Glutamatergic neuron (in vitro differentiated cells): ENCODE measurements around the gene CYP2W1. TPM values are rescaled to one million over a fixed set of nuclear protein-coding genes. Genes with fewer than 3 reads are reported as not detected.
"Not testable (repeated sequence)": the region's sequence is repeated elsewhere in the genome, so short reads cannot be mapped to it uniquely, and the experiment has no call there.

Source experiments
- DNase-seq: peaks from one replicate; pipeline ENCODE4 v3.0.0; 2022
- H3K27ac Mint-ChIP-seq: one replicate; pipeline ENCODE4 v1.8.0; 2020; ENCODE audit warnings: mild to moderate bottlenecking, mixed read lengths, inconsistent platforms; ENCODE audit not compliant: unreplicated experiment
- H3K27me3 Mint-ChIP-seq: one replicate; pipeline ENCODE4 v1.8.0; 2020; ENCODE audit warnings: mild to moderate bottlenecking, moderate library complexity, mixed read lengths, inconsistent platforms; ENCODE audit not compliant: unreplicated experiment
- H3K36me3 Mint-ChIP-seq: one replicate; pipeline ENCODE4 v1.8.0; 2020; ENCODE audit warnings: mild to moderate bottlenecking, mixed read lengths, inconsistent platforms; ENCODE audit not compliant: unreplicated experiment
- H3K4me1 Mint-ChIP-seq: one replicate; pipeline ENCODE4 v1.8.0; 2020; ENCODE audit warnings: mild to moderate bottlenecking, low read depth, mixed read lengths, inconsistent platforms; ENCODE audit not compliant: unreplicated experiment
- H3K4me3 Mint-ChIP-seq: one replicate; pipeline ENCODE4 v1.8.0; 2020; ENCODE audit warnings: mild to moderate bottlenecking, mixed read lengths, inconsistent platforms; ENCODE audit not compliant: unreplicated experiment
- H3K9me3 Mint-ChIP-seq: one replicate; pipeline ENCODE4 v1.8.0; 2020; ENCODE audit warnings: mild to moderate bottlenecking, moderate library complexity, mixed read lengths, inconsistent platforms; ENCODE audit not compliant: unreplicated experiment
- CTCF ChIP-seq: fragments of 200-600 bp; sonication (generic); IDR thresholded peaks from one replicate; pipeline ENCODE4 v1.5.0; 2021; ENCODE audit not compliant: partially characterized antibody, unreplicated experiment
- total RNA-seq: library from RNA; stranded (reverse); fragmentation: NEBNext Ultra II Directional; extraction: Animal tissue kit (Norgen Biotek cat#: 25700); gene quantifications from one replicate; pipeline ENCODE4 v1.2.1, GENCODE V29; 2021; ENCODE audit not compliant: unreplicated experiment

The CYP2W1 gene
- total RNA-seq, 1 donor from 2014 or later, result 1.3 TPM

- peaks cover 23% of the 10 kb centered on the region for H3K9me3 Mint-ChIP-seq
- TF ChIP-seq CTCF, result no peak
- DNase-seq, result no peak
- H3K27me3 Mint-ChIP-seq, result peaks cover 11% of the 10 kb centered on the region
- peaks cover 18% of the 10 kb centered on the region for H3K4me1 Mint-ChIP-seq
- H3K27ac Mint-ChIP-seq, result no peak overlapping the region
- peaks cover 13% of the 10 kb centered on the region for H3K36me3 Mint-ChIP-seq
- no peak overlapping the region for H3K4me3 Mint-ChIP-seq
Measured at GRCh38 chr7:1030444-1031070, 47.6 kb downstream of the CYP2W1 start.

DNA sequence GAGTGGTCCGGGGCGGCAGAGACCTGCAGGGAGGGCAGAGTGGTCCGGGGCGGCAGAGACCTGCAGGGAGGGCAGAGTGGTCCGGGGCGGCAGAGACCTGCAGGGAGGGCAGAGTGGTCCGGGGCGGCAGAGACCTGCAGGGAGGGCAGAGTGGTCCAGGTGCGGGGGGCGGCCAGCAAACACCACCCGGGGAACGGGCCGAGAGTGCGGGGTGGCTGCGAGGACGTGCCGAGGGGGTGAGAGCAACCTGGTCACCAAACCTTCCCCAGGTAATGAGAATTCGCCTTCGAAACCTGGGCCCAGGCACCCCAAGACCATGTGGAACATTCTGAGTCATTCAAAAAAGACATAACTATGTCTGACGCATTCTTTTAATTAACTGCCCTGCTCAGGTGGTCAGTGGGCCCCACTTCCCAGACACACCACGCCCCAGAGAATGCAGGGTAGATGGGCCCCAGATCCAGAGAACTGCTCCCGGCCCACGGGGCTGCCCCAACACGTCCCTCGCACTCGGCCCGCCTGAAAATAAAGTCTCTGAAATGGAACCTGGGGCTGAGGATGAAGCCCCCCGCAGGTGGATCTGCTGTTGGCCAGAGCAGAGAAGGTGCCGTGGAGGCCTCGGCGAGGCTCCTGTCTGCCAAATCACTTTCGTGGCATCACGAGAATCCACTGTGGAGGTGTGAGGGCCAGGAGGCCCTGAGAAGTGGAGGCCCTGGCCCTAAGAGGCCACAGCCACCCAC is 48.9 kb downstream of the CYP2W1 start:
- Mint-ChIP-seq H3K36me3 (peaks cover 21% of the 10 kb centered on the region), H3K27ac (no peak overlapping the region), H3K9me3 (peaks cover 24% of the 10 kb centered on the region), H3K4me3 (no peak overlapping the region), H3K4me1 (peaks cover 9% of the 10 kb centered on the region), H3K27me3 (peaks cover 10% of the 10 kb centered on the region)
- DNase-seq, result no peak
- TF ChIP-seq CTCF, result no peak

GRCh38 chr7:1032536-1033181 is 49.7 kb downstream of the CYP2W1 start:
- H3K9me3 Mint-ChIP-seq, result peaks cover 23% of the 10 kb centered on the region

DNA sequence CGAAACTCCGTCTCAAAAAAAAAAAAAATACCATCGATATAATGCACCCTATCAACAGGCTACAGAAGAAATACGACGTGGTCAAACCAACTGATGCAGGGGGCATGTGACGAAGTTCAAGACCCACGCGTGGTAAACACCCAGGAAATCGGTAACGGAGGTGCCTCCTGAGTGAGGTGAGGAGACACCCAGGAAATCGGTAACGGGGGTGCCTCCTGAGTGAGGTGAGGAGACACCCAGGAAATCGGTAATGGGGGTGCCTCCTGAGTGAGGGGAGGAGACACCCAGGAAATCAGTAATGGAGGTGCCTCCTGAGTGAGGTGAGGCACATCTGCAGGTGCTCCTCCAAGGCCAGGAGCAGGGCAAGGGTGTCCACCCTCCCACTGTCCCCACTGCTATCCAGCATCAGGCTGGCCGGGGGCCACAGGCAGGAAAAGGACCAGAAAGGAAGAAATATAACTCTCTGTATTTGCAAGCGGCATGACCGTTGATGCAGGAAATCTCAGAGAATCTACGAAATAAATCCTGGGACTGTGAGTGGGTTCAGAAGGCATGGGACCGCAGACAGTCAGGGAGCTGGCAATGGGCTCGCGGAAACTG is 50.7 kb downstream of the CYP2W1 start:
- Mint-ChIP-seq H3K27ac (no peak overlapping the region), H3K4me1 (peaks cover 7% of the 10 kb centered on the region)
- TF ChIP-seq CTCF, result no peak

More at GRCh38 chr7:1032536-1033181, 49.7 kb downstream of the CYP2W1 start:
- Mint-ChIP-seq H3K36me3 (peaks cover 21% of the 10 kb centered on the region), H3K27me3 (peaks cover 7% of the 10 kb centered on the region), H3K27ac (peak overlapping the region; percentile 36), H3K4me3 (no peak overlapping the region), H3K4me1 (peaks cover 7% of the 10 kb centered on the region)
- DNase-seq, result no peak
- TF ChIP-seq CTCF, result no peak

DNA sequence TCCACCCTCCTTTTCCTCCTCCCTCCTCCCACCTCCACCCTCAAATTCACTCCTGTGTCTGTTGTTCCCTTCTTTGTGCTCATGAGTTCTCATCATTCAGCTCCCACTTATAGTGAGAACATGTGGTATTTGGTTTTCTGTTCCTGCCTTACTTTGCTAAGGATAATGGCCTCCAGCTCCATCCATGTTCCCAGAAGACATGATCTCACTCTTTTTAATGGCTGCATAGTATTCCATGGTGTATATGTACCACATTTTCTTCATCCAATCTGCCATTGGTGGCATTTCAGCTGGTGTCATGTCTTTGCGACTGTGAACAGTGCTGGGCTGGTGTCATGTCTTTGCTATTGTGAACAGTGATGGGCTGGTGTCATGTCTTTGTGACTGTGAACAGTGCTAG is 51.8 kb downstream of the CYP2W1 start:
- H3K27me3 Mint-ChIP-seq, H3K4me1 Mint-ChIP-seq, H3K4me3 Mint-ChIP-seq, H3K27ac Mint-ChIP-seq, DNase-seq: not testable (repeated sequence)
- peaks cover 19% of the 10 kb centered on the region for H3K9me3 Mint-ChIP-seq
- peaks cover 21% of the 10 kb centered on the region for H3K36me3 Mint-ChIP-seq

More for the DNA sequence above, 50.7 kb downstream of the CYP2W1 start:
- DNase-seq, result no peak
- peaks cover 23% of the 10 kb centered on the region for H3K9me3 Mint-ChIP-seq
- H3K36me3 Mint-ChIP-seq, result peaks cover 21% of the 10 kb centered on the region
- H3K27me3 Mint-ChIP-seq, result peaks cover 7% of the 10 kb centered on the region
- no peak overlapping the region for H3K4me3 Mint-ChIP-seq

DNA sequence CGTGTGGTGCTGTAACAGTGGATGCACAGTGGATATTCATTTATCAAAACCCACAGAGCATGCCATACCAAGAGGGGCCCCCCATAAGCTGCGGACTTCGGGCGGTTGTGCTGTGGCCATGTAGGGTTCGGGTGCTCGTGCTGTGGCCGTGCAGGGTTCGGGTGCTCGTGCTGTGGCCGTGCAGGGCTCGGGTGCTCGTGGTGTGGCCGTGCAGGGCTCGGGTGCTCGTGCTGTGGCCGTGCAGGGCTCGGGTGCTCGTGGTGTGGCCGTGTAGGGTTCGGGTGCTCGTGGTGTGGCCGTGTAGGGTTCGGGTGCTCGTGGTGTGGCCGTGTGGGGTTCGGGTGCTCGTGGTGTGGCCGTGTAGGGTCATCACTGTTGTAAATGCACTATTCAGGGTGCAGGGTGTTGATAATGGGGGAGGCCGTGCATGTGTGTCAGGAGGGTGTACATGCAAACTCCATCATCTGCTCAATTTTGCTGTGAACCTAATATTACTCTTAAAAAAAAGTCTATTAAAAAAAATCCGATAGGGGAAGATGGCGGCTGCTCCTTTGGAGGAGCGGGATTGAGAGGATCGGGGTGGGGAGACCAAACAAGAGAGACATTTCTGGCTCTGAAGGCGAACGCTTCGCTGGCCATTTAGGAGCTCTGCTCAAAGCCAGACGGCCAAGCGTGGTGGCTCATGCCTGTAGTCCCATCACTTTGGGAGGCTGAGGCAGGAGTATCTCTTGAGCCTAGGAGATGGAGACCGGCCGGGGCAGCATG is 53.4 kb downstream of the CYP2W1 start:
- not testable (repeated sequence) for H3K27me3 Mint-ChIP-seq, H3K4me3 Mint-ChIP-seq, H3K4me1 Mint-ChIP-seq, H3K27ac Mint-ChIP-seq, DNase-seq
- peaks cover 21% of the 10 kb centered on the region for H3K9me3 Mint-ChIP-seq
- H3K36me3 Mint-ChIP-seq, result peaks cover 21% of the 10 kb centered on the region
